ENCODE results near the gene LASP1NB.
"Not testable (repeated sequence)": the region's sequence is repeated elsewhere in the genome, so short reads cannot be mapped to it uniquely, and the experiment has no call there.

LASP1NB gene

DNA sequence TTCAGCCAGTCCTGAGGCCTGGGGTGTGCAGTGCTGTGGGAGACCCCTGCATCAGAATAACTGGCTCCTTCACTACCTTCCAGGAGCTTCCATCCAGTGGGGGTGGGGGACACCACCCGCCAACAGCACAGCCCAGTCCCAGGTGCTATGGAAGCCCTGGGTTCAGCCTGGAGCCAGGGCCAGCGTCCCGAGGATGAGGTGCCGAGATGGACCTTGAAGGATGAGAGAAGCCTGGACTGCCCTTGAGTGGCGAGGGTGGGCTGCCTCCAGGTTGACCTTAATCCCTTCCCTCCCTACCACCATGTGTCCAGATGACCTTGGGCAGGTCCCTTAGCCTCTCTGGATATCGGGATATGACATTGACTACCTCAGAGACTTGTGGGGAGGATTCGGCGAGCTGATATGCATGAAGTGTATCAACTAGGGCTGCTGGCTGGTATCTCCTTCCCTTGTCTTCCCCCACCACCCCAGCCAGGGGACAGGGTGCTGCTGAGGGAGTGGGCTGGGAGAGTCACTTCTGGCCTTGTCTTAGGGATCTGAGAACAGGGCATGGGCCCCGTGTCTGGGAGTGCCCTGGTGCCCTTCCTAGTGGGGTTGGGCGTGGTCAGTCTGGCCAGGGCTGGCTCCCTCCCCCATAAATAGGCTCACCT is 14.2 kb upstream of the LASP1NB start:
- WGBS (ENCODE audit: extremely low coverage, insufficient coverage, insufficient read length) = no CpG with 5 or more reads among the region's 10 CpGs
- H4K8ac ChIP-seq (ENCODE audit: low read depth, low read length) = no peak overlapping the region
- H2BK120ac ChIP-seq (ENCODE audit: insufficient read depth, low read length, poor library complexity) = no peak overlapping the region
- H3K36me3 ChIP-seq (ENCODE audit: control insufficient read depth in 1 of 2, insufficient read depth in 2 of 2, low read length in 2 of 2) = peaks cover 69 to 76% of the 10 kb centered on the region in 2 experiments
- H4K12ac ChIP-seq (ENCODE audit: low read depth, low read length) = no peak overlapping the region
- DNase-seq = no peak
- H3K4me1 ChIP-seq (ENCODE audit: control insufficient read depth in 1 of 2, insufficient read depth in 2 of 2, low read length in 2 of 2) = peaks cover 18 to 25% of the 10 kb centered on the region in 2 experiments
- H3K4ac ChIP-seq (ENCODE audit: low read depth, low read length) = no peak overlapping the region
- H3K27me3 ChIP-seq (ENCODE audit: insufficient read depth, low read length) = no peaks in the 10 kb centered on the region
- H3K4me3 ChIP-seq (ENCODE audit: low read depth, low read length) = no peak overlapping the region
- H3K18ac ChIP-seq (ENCODE audit: low read length) = no peak overlapping the region
- no peak overlapping the region for H3K27ac ChIP-seq (ENCODE audit: low read depth, low read length)
- no peak overlapping the region for H3K9ac ChIP-seq (ENCODE audit: low read length)
- H2BK12ac ChIP-seq (ENCODE audit: low read length) = no peak overlapping the region
- no peaks in the 10 kb centered on the region for H3K79me2 ChIP-seq (ENCODE audit: control insufficient read depth, insufficient read depth, low read length, poor library complexity)
- H4K91ac ChIP-seq (ENCODE audit: low read depth, low read length) = no peak overlapping the region
- no peak overlapping the region for H3K14ac ChIP-seq (ENCODE audit: low read length)
- no peak overlapping the region for H2AK5ac ChIP-seq (ENCODE audit: low read length)
- peaks cover 5% of the 10 kb centered on the region for H3K79me1 ChIP-seq (ENCODE audit: low read length)
- H2AFZ ChIP-seq (ENCODE audit: insufficient read depth, low read length, poor library complexity) = no peak overlapping the region
- no peaks in the 10 kb centered on the region for H3K9me3 ChIP-seq (ENCODE audit: insufficient read depth, low read depth, low read length)
- no peak overlapping the region for H3K4me2 ChIP-seq (ENCODE audit: low read length)
- no peak overlapping the region for H2BK5ac ChIP-seq (ENCODE audit: low read depth, low read length, poor library complexity)
- H3K23ac ChIP-seq (ENCODE audit: low read length) = no peak overlapping the region

DNA sequence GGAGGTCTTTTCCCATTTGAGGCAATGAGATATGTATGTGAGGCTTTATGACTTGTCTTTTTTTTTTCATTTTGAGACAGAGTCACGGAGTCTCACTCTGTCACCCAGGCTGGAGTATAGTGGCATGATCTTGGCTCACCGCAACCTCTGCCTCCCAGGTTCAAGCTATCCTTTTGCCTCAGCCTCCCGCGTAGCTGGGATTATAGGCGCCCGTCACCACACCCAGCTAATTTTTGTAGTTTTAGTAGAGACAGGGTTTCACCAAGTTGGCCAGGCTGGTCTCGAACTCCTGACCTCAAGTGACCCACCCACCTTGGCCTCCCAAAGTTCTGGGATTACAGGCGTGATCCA is 13.7 kb upstream of the LASP1NB start:
- not testable (repeated sequence) for H2BK12ac ChIP-seq (ENCODE audit: low read length); H3K79me1 ChIP-seq (ENCODE audit: low read length); H3K14ac ChIP-seq (ENCODE audit: low read length); H2AFZ ChIP-seq (ENCODE audit: insufficient read depth, low read length, poor library complexity); H3K9ac ChIP-seq (ENCODE audit: low read length); H3K23ac ChIP-seq (ENCODE audit: low read length); H2BK120ac ChIP-seq (ENCODE audit: insufficient read depth, low read length, poor library complexity); H3K4me3 ChIP-seq (ENCODE audit: low read depth, low read length); H3K27me3 ChIP-seq (ENCODE audit: insufficient read depth, low read length); H3K27ac ChIP-seq (ENCODE audit: low read depth, low read length); H2AK5ac ChIP-seq (ENCODE audit: low read length); H4K12ac ChIP-seq (ENCODE audit: low read depth, low read length); H3K9me3 ChIP-seq (ENCODE audit: insufficient read depth, low read depth, low read length); H3K18ac ChIP-seq (ENCODE audit: low read length); H3K4me2 ChIP-seq (ENCODE audit: low read length); H3K79me2 ChIP-seq (ENCODE audit: control insufficient read depth, insufficient read depth, low read length, poor library complexity); H4K91ac ChIP-seq (ENCODE audit: low read depth, low read length); H4K8ac ChIP-seq (ENCODE audit: low read depth, low read length); H3K4ac ChIP-seq (ENCODE audit: low read depth, low read length); H2BK5ac ChIP-seq (ENCODE audit: low read depth, low read length, poor library complexity); DNase-seq
- Histone ChIP-seq H3K4me1 (ENCODE audit: control insufficient read depth in 1 of 2, insufficient read depth in 2 of 2, low read length in 2 of 2) (peaks cover 18 to 24% of the 10 kb centered on the region in 2 experiments), H3K36me3 (ENCODE audit: control insufficient read depth in 1 of 2, insufficient read depth in 2 of 2, low read length in 2 of 2) (peaks cover 71 to 75% of the 10 kb centered on the region in 2 experiments)
- WGBS (ENCODE audit: extremely low coverage, insufficient coverage, insufficient read length) = no CpG with 5 or more reads among the region's 8 CpGs

DNA sequence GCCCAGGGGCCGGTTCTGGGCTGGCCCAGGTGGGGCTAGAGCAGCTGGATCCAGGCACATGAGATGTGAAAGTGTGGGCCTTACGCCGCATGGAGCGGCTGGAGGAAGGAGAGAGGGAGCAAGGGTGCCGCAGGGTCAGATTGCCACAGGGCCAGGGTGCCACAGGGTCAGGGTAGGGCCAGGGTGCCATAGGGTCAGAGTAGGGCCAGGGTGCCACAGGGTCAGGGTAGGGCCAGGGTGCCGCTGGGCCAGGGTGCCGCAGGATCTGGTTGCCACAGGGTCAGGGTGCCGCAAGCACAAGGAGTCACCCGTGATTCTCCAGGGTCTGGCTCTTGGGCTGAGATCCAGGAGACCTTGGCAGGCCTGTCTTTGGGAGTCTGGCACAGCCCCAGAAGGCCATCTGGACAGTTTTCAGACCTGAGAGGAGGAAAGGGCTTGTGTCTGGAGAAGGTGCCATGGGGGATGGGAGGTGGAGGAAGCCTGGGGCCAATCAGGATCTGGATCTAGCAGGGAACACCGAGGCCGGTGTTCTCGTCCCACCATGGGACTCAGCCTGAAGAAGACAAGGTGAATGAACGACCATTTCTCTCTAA is 13.1 kb upstream of the LASP1NB start:
- H3K4me1 ChIP-seq (ENCODE audit: control insufficient read depth in 1 of 2, insufficient read depth in 2 of 2, low read length in 2 of 2) = peaks cover 18 to 22% of the 10 kb centered on the region in 2 experiments
- DNase-seq = no peak
- H3K4ac ChIP-seq (ENCODE audit: low read depth, low read length) = no peak overlapping the region
- H2AK5ac ChIP-seq (ENCODE audit: low read length) = no peak overlapping the region
- no peak overlapping the region for H3K4me2 ChIP-seq (ENCODE audit: low read length)
- no peak overlapping the region for H3K9ac ChIP-seq (ENCODE audit: low read length)
- H3K79me1 ChIP-seq (ENCODE audit: low read length) = peaks cover 5% of the 10 kb centered on the region
- H2BK120ac ChIP-seq (ENCODE audit: insufficient read depth, low read length, poor library complexity) = no peak overlapping the region
- H3K36me3 ChIP-seq (ENCODE audit: control insufficient read depth in 1 of 2, insufficient read depth in 2 of 2, low read length in 2 of 2) = peaks cover 74% of the 10 kb centered on the region in 2 experiments
- H3K9me3 ChIP-seq (ENCODE audit: insufficient read depth, low read depth, low read length) = no peaks in the 10 kb centered on the region
- H3K27ac ChIP-seq (ENCODE audit: low read depth, low read length) = no peak overlapping the region
- H3K27me3 ChIP-seq (ENCODE audit: insufficient read depth, low read length) = no peaks in the 10 kb centered on the region
- H3K4me3 ChIP-seq (ENCODE audit: low read depth, low read length) = no peak overlapping the region
- H3K18ac ChIP-seq (ENCODE audit: low read length) = no peak overlapping the region
- H3K79me2 ChIP-seq (ENCODE audit: control insufficient read depth, insufficient read depth, low read length, poor library complexity) = no peaks in the 10 kb centered on the region
- H3K23ac ChIP-seq (ENCODE audit: low read length) = no peak overlapping the region
- no peak overlapping the region for H4K91ac ChIP-seq (ENCODE audit: low read depth, low read length)
- H4K12ac ChIP-seq (ENCODE audit: low read depth, low read length) = no peak overlapping the region
- H2BK12ac ChIP-seq (ENCODE audit: low read length) = no peak overlapping the region
- no peak overlapping the region for H3K14ac ChIP-seq (ENCODE audit: low read length)
- no CpG with 5 or more reads among the region's 13 CpGs for WGBS (ENCODE audit: extremely low coverage, insufficient coverage, insufficient read length)
- H4K8ac ChIP-seq (ENCODE audit: low read depth, low read length) = no peak overlapping the region
- no peak overlapping the region for H2AFZ ChIP-seq (ENCODE audit: insufficient read depth, low read length, poor library complexity)
- H2BK5ac ChIP-seq (ENCODE audit: low read depth, low read length, poor library complexity) = no peak overlapping the region

DNA sequence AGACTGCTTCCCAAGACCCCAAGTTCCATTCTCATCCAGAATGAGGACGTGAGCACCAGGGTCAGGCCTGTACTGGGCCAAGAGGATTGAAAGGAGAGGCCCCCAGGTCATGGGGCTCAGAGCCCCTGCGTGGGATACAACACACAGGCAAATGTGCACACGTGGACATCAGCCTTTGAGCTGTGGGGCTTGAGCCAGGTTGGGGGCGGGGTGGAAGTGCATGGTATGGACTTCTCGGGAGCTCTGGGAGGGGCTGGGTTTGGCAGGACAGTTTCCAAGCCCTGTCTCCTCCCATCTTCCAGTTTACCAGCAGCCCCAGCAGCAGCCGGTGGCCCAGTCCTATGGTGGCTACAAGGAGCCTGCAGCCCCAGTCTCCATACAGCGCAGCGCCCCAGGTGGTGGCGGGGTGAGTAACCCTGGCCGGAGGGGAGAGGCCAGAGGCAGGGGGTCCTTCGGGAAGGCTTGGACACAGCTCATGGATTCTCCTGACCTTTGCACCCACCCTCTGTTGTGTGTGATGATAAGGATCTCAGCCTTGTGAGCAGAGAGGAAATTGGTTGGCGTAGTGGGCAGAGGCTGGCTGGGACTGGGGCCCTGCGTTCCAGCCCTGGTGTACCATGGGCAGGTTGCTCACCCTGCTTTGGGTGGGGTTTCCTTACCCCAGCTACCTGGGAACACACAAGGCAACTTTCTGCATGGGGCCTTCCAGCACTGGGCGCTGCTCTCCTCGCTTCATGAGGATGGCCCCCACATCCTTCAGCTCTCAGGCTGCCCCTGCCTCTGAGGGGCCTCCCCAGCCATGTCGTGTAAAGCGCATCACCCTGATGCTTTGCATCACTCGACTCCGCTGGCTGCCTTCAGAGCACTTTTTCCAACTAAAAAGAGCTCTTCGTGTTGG is 10.4 kb upstream of the LASP1NB start:
- Histone ChIP-seq H4K91ac (ENCODE audit: low read depth, low read length) (no peak overlapping the region), H3K4ac (ENCODE audit: low read depth, low read length) (no peak overlapping the region), H3K14ac (ENCODE audit: low read length) (no peak overlapping the region), H3K9me3 (ENCODE audit: insufficient read depth, low read depth, low read length) (peaks cover 3% of the 10 kb centered on the region), H2AK5ac (ENCODE audit: low read length) (no peak overlapping the region), H3K18ac (ENCODE audit: low read length) (no peak overlapping the region), H3K23ac (ENCODE audit: low read length) (no peak overlapping the region), H2BK12ac (ENCODE audit: low read length) (peak overlapping the region; percentile 12), H2AFZ (ENCODE audit: insufficient read depth, low read length, poor library complexity) (no peak overlapping the region), H3K79me2 (ENCODE audit: control insufficient read depth, insufficient read depth, low read length, poor library complexity) (no peaks in the 10 kb centered on the region), H3K27me3 (ENCODE audit: insufficient read depth, low read length) (no peaks in the 10 kb centered on the region), H3K36me3 (ENCODE audit: control insufficient read depth in 1 of 2, insufficient read depth in 2 of 2, low read length in 2 of 2) (peaks cover 77 to 82% of the 10 kb centered on the region in 2 experiments), H2BK120ac (ENCODE audit: insufficient read depth, low read length, poor library complexity) (no peak overlapping the region), H3K4me2 (ENCODE audit: low read length) (no peak overlapping the region), H3K9ac (ENCODE audit: low read length) (no peak overlapping the region), H4K8ac (ENCODE audit: low read depth, low read length) (no peak overlapping the region), H3K4me1 (ENCODE audit: control insufficient read depth in 1 of 2, insufficient read depth in 2 of 2, low read length in 2 of 2) (peaks cover 5 to 8% of the 10 kb centered on the region in 2 experiments), H4K12ac (ENCODE audit: low read depth, low read length) (no peak overlapping the region), H2BK5ac (ENCODE audit: low read depth, low read length, poor library complexity) (no peak overlapping the region), H3K79me1 (ENCODE audit: low read length) (no peaks in the 10 kb centered on the region), H3K4me3 (ENCODE audit: low read depth, low read length) (no peak overlapping the region), H3K27ac (ENCODE audit: low read depth, low read length) (no peak overlapping the region)
- peak in 1 of 2 donors; percentile 44 for DNase-seq
- no CpG with 5 or more reads among the region's 20 CpGs for WGBS (ENCODE audit: extremely low coverage, insufficient coverage, insufficient read length)
